Naive B cell (primary cell): Measurements from ENCODE around the gene PWP1. TPM values are rescaled to one million over a fixed set of nuclear protein-coding genes. Genes with fewer than 3 reads are reported as not detected.

Experiments used
- ATAC-seq, 2 donors: fragments of 150-1000 bp; cut with Tn5 transposase; 2 replicates each; pipeline ENCODE4 v1.10.0; 2021; ENCODE audit warnings: low read depth in 2 of 2, mild to moderate bottlenecking in 2 of 2, moderate library complexity in 2 of 2
- DNase-seq: peaks from one replicate; pipeline ENCODE4 v3.0.0; 2022
- H3K27ac Mint-ChIP-seq, 6 donors: one replicate each; pipeline ENCODE4 v1.8.0; 2020 to 2022; ENCODE audit warnings: mild to moderate bottlenecking in 6 of 6, mixed read lengths in 6 of 6, moderate library complexity in 5 of 6, inconsistent platforms in 2 of 6
- H3K27me3 Mint-ChIP-seq, 3 donors: one replicate each; pipeline ENCODE4 v1.8.0; 2021 to 2022; ENCODE audit warnings: mixed read lengths in 3 of 3, mild to moderate bottlenecking in 1 of 3
- H3K36me3 Mint-ChIP-seq, 2 donors: one replicate each; pipeline ENCODE4 v1.8.0; 2020 to 2022; ENCODE audit warnings: mixed read lengths in 2 of 2, inconsistent platforms in 1 of 2, mild to moderate bottlenecking in 1 of 2
- H3K4me1 Mint-ChIP-seq, 3 donors: one replicate each; pipeline ENCODE4 v1.8.0; 2020 to 2022; ENCODE audit warnings: mixed read lengths in 3 of 3, inconsistent platforms in 1 of 3, mild to moderate bottlenecking in 1 of 3, moderate library complexity in 1 of 3
- H3K4me3 Mint-ChIP-seq, 8 donors: one replicate each; pipeline ENCODE4 v1.8.0; 2020 to 2022; ENCODE audit warnings: mild to moderate bottlenecking in 8 of 8, mixed read lengths in 8 of 8, moderate library complexity in 8 of 8, inconsistent platforms in 2 of 8
- H3K9me3 Mint-ChIP-seq, 7 donors: one replicate each; pipeline ENCODE4 v1.8.0; 2020 to 2022; ENCODE audit warnings: mixed read lengths in 7 of 7, mild to moderate bottlenecking in 5 of 7, inconsistent platforms in 2 of 7, moderate library complexity in 1 of 7
- polyA plus RNA-seq, 6 donors: library from polyadenylated mRNA; unstranded; fragments of 300-500 nt; fragmentation: Illumina TruSeq; gene quantifications; one replicate each; pipeline ENCODE4 v1.2.3, GENCODE V29; 2021; ENCODE audit warnings: low read depth in 6 of 6

The PWP1 gene
- polyA plus RNA-seq, result 100 to 1,000 TPM; 113 to 143 (median 129) TPM

DNA sequence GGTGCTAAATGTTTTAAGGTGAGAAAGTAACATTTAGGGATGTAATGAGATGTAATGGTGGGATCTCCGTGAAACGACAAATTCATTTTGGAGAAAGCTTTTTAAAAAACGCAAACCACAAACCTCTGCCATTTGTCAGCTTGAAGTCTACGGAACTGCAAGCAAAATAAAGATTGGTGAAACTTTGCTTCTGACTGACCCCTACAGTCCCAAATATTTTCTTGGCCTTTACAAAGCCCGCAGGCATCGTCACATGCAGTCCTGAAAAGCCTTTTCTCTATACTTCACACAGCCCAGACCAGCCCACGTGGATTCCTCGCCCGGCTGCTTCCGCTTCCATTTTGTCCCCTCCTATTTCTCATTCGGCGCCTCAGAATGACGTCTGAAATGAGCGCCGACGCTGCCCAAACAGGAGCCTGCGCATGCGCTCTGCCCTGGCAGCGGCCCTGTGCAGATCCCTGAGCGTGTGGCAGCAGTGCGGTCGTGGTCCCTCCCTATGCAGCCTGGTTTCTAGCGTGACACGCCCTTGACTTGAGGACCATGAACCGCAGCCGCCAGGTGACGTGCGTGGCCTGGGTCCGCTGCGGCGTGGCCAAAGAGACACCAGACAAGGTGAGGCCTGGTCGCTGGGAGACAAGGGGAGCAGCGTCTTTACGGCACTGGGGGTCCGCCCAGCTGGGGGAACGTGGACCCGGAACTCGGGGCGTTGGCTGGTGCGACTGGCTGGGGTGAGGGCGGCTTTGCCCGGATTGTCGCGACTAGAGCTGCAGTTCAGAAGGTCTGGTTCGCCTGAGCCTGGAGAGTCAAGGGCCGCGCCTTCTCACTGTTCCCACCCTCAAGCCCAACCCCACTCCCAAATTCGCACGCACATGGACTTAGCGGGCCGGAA, at the start of gene PWP1:
Gene PWP1 (plus strand): TSS at position 440 of the 889 bp plus-strand sequence. CDS start 101 bp downstream, at position 541.
- DNase-seq (peak; percentile 95), ATAC-seq (peak; percentile 89 to 91)
- peaks cover 7 to 18% of the 10 kb centered on the region in 2 donors for H3K36me3 Mint-ChIP-seq
- peaks cover 20 to 31% (median 24%) of the 10 kb centered on the region in 3 donors for H3K4me1 Mint-ChIP-seq
- peaks cover 0 to 3% (median 0%) of the 10 kb centered on the region in 7 donors for H3K9me3 Mint-ChIP-seq
- no peaks in the 10 kb centered on the region for H3K27me3 Mint-ChIP-seq
- peak within 1 kb of the TSS; percentile 93 to 99 (median 98) for H3K4me3 Mint-ChIP-seq
- H3K27ac Mint-ChIP-seq, result peak within 1 kb of the TSS; percentile 96 to 99 (median 98)

DNA sequence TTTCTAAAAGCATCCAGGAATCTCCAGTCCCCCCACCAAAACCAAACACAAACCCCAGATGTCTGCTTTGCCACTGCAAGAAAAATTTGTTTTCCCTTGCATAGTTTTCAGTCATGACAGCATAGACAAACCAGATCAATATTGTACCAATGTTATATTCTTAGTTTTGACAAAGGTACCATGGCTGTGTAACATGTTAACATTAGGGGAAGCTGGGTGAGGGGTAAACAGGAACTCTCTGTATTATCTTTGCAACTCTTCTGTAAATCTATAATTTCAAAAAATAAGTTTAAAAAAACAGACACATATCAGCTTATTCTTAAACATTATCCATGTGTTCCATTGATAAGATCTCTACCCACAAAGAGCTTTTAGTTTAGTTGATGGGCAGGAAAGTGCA, 44.4 kb upstream of the PWP1 start:
- Mint-ChIP-seq H3K9me3 (peaks cover 0 to 5% (median 0%) of the 10 kb centered on the region in 7 donors), H3K36me3 (no peaks in the 10 kb centered on the region), H3K27me3 (peaks cover 0 to 9% (median 0%) of the 10 kb centered on the region in 3 donors), H3K27ac (no peak overlapping the region), H3K4me1 (no peaks in the 10 kb centered on the region), H3K4me3 (no peak overlapping the region)
- no peak for DNase-seq
- no peak for ATAC-seq

DNA sequence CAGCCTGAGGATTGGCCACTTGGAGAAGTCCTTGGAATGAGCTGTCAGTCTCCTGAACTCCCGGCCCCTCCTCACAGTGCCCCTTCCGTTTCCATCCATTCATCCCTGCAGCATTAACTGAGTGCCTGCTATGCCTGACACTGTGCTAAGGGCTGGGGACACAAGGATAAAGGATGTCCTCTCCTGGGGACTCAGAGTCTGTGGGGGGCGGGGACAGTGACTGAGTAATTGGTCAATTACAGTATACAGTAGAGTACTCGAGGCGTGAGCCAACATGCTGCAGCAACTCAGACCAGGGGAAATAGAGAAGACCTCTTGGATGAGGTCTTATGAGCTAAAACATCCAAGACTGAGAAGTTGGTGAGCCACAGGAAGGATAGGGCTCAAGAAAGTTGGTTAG, 43.4 kb upstream of the PWP1 start:
- H3K4me1 Mint-ChIP-seq, result no peaks in the 10 kb centered on the region
- no peak overlapping the region for H3K27ac Mint-ChIP-seq
- ATAC-seq, result no peak
- H3K4me3 Mint-ChIP-seq, result no peak overlapping the region
- H3K9me3 Mint-ChIP-seq, result peaks cover 0 to 5% (median 0%) of the 10 kb centered on the region in 7 donors
- no peaks in the 10 kb centered on the region for H3K36me3 Mint-ChIP-seq
- H3K27me3 Mint-ChIP-seq, result peaks cover 0 to 9% (median 0%) of the 10 kb centered on the region in 3 donors
- DNase-seq, result no peak

DNA sequence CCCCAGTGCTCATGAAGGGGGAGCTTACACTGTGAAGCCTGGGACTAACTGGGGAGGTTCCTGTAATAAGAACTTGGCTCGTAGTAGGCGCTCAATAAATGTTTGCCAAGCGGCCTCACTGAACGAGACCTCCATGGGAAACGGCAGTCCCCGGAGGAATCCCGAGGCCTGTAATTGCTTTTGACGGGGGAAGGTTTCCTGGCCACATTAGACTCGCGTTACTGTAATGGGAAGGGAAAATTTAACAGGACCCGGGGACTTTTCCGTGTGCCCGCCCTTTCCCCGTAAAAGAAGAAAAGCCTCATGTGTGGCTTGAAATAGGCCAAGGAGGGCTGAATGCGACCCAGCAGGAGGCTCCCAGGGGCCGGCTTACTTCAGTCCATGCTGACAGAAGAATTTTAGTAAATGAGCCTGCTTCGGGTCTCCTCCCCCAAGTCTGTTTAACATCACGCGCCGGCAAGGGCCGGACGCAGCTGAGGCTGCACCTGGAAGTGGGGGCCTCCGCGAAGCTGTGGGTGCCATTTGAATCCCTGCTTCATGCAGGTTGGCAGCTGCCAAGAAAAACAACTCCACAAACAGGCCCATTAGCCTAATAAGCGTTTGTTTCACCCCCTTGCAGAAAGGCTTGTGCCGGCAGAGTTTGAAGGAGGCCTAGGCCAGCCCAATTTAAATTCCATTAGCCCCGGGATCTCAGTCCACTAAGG, 39.8 kb upstream of the PWP1 start:
- DNase-seq, result no peak
- Mint-ChIP-seq H3K9me3 (peaks cover 0 to 3% (median 0%) of the 10 kb centered on the region in 7 donors), H3K4me3 (no peak overlapping the region), H3K27ac (no peak overlapping the region), H3K4me1 (no peaks in the 10 kb centered on the region), H3K36me3 (no peaks in the 10 kb centered on the region), H3K27me3 (no peaks in the 10 kb centered on the region)
- no peak for ATAC-seq

DNA sequence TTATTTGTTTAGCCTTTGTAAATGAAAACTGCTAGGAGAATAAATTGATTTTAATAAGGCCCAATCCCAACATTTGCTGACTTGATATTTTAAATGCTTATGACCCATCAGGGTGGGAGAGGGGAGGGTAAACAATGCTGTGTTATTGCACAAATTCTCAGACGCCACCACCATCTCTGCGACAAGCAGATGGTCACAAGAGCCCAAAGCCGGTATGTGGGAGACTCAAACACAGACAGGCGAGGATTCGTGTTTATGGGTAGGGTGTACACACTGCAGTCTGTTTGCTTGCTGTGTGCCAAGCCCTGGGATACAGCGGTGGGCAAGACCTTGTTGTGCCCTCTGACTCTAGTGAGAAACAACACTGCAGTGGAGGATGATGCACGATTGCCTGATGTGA, 39.2 kb upstream of the PWP1 start:
- ATAC-seq, result no peak
- Mint-ChIP-seq H3K4me3 (no peak overlapping the region), H3K36me3 (no peaks in the 10 kb centered on the region), H3K4me1 (no peaks in the 10 kb centered on the region), H3K27me3 (no peaks in the 10 kb centered on the region), H3K9me3 (no peaks in the 10 kb centered on the region), H3K27ac (no peak overlapping the region)
- DNase-seq, result no peak

DNA sequence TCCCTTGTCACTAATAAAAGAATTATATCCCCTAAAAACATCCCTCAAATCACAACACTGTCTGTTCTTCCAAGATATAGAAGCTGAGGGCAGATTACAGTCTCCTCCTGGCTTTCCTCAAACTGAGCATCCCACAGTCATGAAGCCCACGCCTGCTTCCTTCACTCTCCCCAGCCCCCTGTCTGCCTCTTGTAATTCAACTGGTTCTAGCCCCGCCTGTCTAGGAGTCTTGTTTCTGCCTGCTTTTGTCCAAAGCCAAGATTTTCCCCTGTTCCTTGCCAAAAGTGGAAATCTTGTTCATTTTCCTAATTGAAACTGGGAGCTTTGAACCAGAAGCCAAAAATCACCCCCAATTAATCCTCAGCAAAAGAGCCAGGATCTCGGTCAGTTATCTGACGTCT, 35.9 kb upstream of the PWP1 start:
- no peak overlapping the region for H3K27ac Mint-ChIP-seq

DNA sequence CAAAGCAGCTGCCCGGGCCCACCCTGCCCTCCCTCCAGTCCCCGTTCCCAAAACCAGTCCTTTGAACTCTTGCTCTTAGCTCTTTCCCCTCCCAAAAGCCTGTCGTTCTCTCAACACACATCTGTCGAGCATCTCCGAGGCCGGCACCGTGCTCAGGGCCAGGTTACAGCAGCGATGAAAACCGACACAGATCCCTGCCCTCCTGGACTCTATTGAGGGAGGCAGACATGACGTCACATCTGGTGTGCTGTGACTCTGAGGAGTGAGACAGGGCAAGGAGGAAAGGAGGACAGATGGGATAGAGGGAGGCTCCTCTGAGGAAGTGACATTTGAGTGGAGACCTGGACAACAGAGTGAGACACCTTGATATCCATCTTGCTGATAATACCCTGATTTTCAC, 34.6 kb upstream of the PWP1 start:
- Mint-ChIP-seq H3K27ac (peak overlapping the region in 1 of 6 donors; percentile 94), H3K4me3 (no peak overlapping the region), H3K9me3 (no peaks in the 10 kb centered on the region), H3K27me3 (no peaks in the 10 kb centered on the region), H3K4me1 (no peaks in the 10 kb centered on the region), H3K36me3 (no peaks in the 10 kb centered on the region)
- DNase-seq, result no peak
- ATAC-seq, result no peak

More for the DNA sequence above, 35.9 kb upstream of the PWP1 start:
- Mint-ChIP-seq H3K27me3 (no peaks in the 10 kb centered on the region), H3K9me3 (no peaks in the 10 kb centered on the region), H3K36me3 (no peaks in the 10 kb centered on the region), H3K4me3 (no peak overlapping the region), H3K4me1 (no peaks in the 10 kb centered on the region)
- ATAC-seq (no peak), DNase-seq (no peak)

DNA sequence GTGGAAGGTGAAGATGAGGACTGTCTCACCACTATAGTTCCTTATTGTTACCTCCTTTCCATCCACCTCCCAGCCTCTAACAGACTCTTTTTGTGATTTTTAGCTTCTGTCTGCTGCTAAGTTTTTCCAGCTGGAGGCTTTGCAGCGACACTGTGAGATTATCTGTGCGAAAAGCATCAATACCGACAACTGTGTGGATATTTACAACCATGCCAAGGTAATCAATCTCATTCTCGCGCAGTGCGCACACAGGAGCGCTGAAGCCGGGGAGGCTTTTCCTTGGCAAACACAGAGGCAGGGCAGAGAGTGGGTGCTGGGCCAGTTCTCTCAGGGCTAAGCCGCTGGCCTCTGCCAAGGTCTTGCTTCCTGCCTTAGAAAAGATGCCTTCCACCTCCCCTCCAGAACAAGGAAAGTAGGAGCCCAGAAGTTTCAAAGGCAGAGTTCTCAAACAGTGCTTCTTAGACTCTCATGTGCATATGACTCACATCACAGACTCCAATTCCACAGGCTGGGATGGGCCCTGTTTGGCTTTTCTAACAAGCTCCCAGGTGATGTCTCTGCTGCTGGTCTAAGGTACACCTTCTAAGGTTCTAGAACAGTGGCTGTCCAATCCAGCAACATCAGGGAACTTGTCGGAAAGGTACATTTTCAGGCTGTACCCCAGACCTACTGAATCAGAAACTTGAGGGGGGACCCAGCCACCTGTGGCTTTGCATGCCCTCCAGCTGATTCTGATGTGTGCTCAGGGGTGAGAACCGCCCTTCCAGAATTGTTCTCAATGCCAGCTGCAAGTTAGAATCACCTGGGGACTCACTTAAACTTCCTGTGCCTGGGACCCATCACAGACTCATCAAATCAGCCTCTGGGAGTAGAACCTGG, 33.8 kb upstream of the PWP1 start:
- no peak overlapping the region for H3K27ac Mint-ChIP-seq
- H3K4me1 Mint-ChIP-seq, result no peaks in the 10 kb centered on the region
- H3K27me3 Mint-ChIP-seq, result no peaks in the 10 kb centered on the region
- ATAC-seq (no peak), DNase-seq (no peak)
- no peak overlapping the region for H3K4me3 Mint-ChIP-seq
- no peaks in the 10 kb centered on the region for H3K36me3 Mint-ChIP-seq
- no peaks in the 10 kb centered on the region for H3K9me3 Mint-ChIP-seq

DNA sequence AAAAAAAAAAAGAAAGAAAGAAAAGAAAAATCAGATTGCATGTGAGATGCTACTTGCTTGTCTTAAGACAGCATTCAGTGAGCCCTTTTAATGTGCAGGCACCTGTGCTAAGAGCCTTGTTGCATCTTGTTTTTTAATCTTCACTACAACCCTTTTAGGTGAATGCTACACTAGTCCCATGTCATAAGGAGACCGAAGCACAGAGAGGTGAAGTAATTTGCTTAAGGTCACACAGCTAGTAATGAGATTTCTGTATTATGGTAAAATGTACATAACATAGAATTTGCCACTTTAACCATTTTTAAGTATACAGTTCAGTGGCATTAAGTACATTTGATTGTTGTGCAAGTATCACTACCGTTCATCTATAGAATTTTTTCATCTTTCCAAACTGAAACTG, 32.1 kb upstream of the PWP1 start:
- H3K27ac Mint-ChIP-seq, result peak overlapping the region in 1 of 6 donors; percentile 32

DNA sequence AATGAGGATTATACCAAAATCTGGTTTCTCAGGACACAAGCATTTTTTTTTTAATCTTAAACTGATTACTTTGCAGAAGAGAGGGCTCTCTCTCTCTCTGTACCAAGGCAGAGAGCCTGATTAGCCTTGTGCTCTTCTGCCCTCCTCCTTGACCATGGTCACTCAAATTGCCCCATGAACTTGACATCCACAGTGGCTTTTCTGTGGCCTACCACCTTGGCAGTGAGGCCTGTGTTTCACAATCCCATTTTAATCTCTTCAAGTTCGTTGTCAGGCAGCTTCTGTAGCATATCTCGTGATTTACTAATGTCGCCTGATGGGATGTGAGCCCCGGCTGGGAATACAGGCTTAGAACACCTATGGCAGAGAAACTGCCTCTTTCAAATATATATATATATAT, 30.7 kb upstream of the PWP1 start:
- no peaks in the 10 kb centered on the region for H3K9me3 Mint-ChIP-seq
- H3K4me3 Mint-ChIP-seq, result no peak overlapping the region
- no peak for DNase-seq
- no peaks in the 10 kb centered on the region for H3K36me3 Mint-ChIP-seq
- ATAC-seq, result no peak
- no peaks in the 10 kb centered on the region for H3K27me3 Mint-ChIP-seq
- no peaks in the 10 kb centered on the region for H3K4me1 Mint-ChIP-seq
- no peak overlapping the region for H3K27ac Mint-ChIP-seq

More for the DNA sequence above, 32.1 kb upstream of the PWP1 start:
- Mint-ChIP-seq H3K4me1 (no peaks in the 10 kb centered on the region), H3K9me3 (no peaks in the 10 kb centered on the region), H3K27me3 (no peaks in the 10 kb centered on the region), H3K4me3 (no peak overlapping the region), H3K36me3 (no peaks in the 10 kb centered on the region)
- no peak for ATAC-seq
- DNase-seq, result no peak

DNA sequence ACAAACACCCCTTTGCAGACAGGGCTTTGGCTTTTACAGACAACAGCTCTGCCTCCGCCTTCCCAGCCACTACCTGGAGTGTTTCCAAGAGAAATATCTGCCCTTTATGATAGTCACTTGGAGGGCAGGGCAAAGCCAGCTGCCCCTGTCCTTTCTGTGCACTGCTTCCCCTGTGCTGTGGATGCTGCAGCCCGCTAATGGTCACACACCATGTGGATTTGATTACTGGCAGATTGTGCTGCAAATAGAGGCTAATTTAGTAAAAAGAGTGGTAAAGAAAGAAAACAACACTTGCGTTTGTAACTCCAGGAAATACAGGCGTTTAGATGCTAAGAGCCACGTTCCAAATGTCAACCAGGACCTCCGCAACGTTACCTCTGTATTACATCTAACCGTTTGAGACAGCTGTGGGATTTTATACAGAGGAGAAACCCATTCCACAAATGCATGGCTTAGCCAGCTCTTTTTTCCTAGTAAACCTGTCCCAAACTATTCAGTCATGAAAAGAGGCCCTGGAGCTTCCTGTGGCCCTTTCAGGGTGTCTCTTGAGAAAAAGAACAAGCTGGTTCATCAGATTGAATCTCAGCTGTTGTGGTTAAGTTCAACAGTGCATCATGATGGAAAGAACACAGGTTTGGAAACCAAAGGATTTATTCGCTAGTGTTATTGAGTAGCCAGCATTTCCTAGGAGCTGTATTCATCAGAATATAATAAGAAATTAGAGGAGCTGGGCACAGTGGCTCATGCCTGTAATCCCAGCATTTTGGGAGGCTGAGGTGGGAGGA, 30.1 kb upstream of the PWP1 start:
- DNase-seq (no peak), ATAC-seq (no peak)
- Mint-ChIP-seq H3K9me3 (no peaks in the 10 kb centered on the region), H3K36me3 (no peaks in the 10 kb centered on the region), H3K27ac (no peak overlapping the region), H3K4me3 (no peak overlapping the region), H3K27me3 (no peaks in the 10 kb centered on the region), H3K4me1 (no peaks in the 10 kb centered on the region)

DNA sequence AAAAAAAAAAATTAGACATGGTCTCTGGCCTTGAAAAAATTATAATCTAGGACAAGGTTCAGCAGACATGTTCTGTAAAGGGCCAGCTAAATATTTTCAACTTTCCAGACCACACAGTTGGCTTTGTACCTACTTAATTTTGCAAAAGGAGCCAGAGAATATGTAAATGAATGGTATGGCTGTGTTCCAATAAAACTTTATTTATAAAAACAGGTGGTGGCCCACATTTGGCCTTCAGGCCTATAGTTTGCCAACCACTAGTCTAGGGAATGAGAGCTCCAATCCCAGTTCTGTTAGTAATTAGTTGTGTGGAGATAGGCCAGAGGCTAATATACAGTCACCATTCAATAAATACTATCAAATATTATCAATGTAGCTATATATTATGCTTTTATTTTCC, 29.3 kb upstream of the PWP1 start:
- Mint-ChIP-seq H3K4me3 (no peak overlapping the region), H3K9me3 (no peaks in the 10 kb centered on the region), H3K36me3 (no peaks in the 10 kb centered on the region), H3K27ac (no peak overlapping the region), H3K4me1 (no peaks in the 10 kb centered on the region), H3K27me3 (no peaks in the 10 kb centered on the region)
- DNase-seq, result no peak
- no peak for ATAC-seq

DNA sequence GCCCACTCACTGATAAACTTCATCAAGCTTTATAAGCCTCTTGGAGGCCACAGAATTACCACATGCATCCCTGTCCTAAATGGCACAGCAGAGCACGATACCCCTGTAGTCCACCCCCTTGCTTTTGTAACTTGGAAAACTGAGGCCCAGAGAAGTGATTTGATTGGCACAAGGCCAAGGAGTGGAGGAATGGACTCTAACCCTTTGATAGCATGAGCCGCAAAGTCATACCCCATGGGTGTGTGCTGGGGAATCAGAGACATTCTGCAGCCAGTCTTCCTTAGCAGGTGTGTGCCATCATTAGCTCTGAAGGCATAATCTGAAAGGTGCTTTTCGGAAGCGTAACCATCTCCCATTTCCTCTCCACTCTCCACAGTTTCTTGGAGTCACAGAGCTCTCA, 28.5 kb upstream of the PWP1 start:
- ATAC-seq (no peak), DNase-seq (no peak)
- Mint-ChIP-seq H3K36me3 (no peaks in the 10 kb centered on the region), H3K4me3 (no peak overlapping the region), H3K4me1 (no peaks in the 10 kb centered on the region), H3K27ac (no peak overlapping the region), H3K27me3 (peaks cover 0 to 3% (median 0%) of the 10 kb centered on the region in 3 donors), H3K9me3 (no peaks in the 10 kb centered on the region)
